Measurements from ENCODE around the gene LIFR.
"Not testable (repeated sequence)": the region's sequence is repeated elsewhere in the genome, so short reads cannot be mapped to it uniquely, and the experiment has no call there.

Gene LIFR

DNA sequence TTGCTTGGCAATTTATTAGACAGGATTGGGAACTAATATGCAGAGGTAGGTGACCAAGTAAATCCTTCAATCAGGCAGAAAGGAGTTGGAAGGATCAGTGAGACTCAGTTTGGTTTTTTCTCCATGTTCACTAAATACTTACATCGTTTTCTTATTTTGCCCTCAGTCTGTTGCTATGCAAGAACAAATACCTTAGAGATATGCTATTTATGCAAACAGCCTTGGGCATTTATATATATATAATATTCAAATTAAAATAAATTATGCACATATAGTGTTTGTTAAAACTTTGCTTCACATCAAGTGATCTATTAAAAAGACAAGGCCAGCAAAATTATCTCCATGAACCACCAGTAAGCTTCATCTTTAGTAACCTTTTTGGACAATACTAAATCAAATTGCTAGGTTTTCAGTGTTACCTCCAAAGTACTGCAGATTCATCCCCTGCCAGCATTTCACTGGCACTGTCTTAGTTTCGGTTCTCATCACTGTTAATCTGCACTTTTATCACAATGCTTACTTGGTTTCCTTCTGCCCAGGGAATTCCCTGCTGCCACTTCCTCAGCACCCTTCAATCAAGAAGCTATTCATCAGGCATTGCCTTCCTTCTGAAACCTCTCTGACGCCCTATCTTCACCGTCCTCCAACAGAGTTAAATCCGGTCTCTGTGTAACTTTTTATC, 26.0 kb upstream of the LIFR start:
- H3K4me3 ChIP-seq (ENCODE audit: low read length in 2 of 2), result no peak overlapping the region
- no peaks in the 10 kb centered on the region for H3K27me3 ChIP-seq (ENCODE audit: control insufficient read depth in 2 of 2, insufficient read depth in 2 of 2, low read length in 2 of 2)
- no peaks in the 10 kb centered on the region for H3K36me3 ChIP-seq (ENCODE audit: control insufficient read depth in 2 of 2, insufficient read depth in 2 of 2, low read length in 2 of 2)
- H3K9ac ChIP-seq (ENCODE audit: low read depth in 1 of 2, low read length in 2 of 2), result no peak overlapping the region
- H3K4me1 ChIP-seq (ENCODE audit: control insufficient read depth in 2 of 2, insufficient read depth in 2 of 2, low read length in 2 of 2), result no peaks in the 10 kb centered on the region
- no peak overlapping the region for H3K27ac ChIP-seq (ENCODE audit: low read depth in 2 of 2, low read length in 2 of 2)
- H3K9me3 ChIP-seq (ENCODE audit: control insufficient read depth in 2 of 2, low read length in 2 of 2), result no peaks in the 10 kb centered on the region

DNA sequence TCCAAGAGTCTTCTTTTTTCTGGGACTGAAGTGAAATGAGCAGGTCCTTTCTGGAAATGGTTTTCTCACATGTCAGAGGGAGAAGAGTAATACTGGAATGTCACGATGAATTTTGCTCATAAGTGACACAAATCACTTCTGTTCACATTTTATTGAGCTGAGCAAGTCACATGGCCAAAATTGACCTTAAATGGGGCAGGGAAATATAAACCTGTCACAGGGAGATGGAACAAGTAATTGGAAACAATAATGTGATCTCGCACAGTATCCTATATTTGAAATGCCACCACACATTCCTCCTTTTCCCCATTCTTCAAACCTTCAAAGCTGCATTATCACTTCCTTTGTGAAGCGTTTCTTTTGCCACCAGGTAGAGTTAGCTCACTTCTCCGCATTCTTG, 25.2 kb upstream of the LIFR start:
- no peaks in the 10 kb centered on the region for H3K27me3 ChIP-seq (ENCODE audit: control insufficient read depth in 2 of 2, insufficient read depth in 2 of 2, low read length in 2 of 2)
- H3K9ac ChIP-seq (ENCODE audit: low read depth in 1 of 2, low read length in 2 of 2), result no peak overlapping the region
- H3K27ac ChIP-seq (ENCODE audit: low read depth in 2 of 2, low read length in 2 of 2), result no peak overlapping the region
- H3K4me3 ChIP-seq (ENCODE audit: low read length in 2 of 2), result no peak overlapping the region
- H3K9me3 ChIP-seq (ENCODE audit: control insufficient read depth in 2 of 2, low read length in 2 of 2), result no peaks in the 10 kb centered on the region
- no peaks in the 10 kb centered on the region for H3K36me3 ChIP-seq (ENCODE audit: control insufficient read depth in 2 of 2, insufficient read depth in 2 of 2, low read length in 2 of 2)
- H3K4me1 ChIP-seq (ENCODE audit: control insufficient read depth in 2 of 2, insufficient read depth in 2 of 2, low read length in 2 of 2), result no peaks in the 10 kb centered on the region

DNA sequence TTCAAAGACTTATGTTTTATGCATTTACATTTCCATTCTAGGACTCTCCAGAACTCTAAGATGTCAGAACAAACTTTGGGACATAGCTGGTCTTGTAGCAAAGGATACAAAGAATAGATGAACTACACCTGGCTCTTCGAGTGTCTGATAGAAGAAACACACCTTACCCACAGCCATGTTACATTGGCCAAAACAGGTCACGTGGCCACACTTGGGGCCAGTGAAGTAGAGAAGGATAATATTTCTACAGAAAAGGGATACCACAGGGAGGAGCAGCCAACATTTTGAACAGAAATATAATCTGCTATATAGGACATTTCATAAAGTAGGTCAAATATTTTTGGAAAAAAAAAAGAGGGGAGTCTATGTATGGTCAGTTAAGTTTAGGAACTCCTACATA, 22.7 kb upstream of the LIFR start:
- no peaks in the 10 kb centered on the region for H3K9me3 ChIP-seq (ENCODE audit: control insufficient read depth in 2 of 2, low read length in 2 of 2)
- no peaks in the 10 kb centered on the region for H3K36me3 ChIP-seq (ENCODE audit: control insufficient read depth in 2 of 2, insufficient read depth in 2 of 2, low read length in 2 of 2)
- H3K27me3 ChIP-seq (ENCODE audit: control insufficient read depth in 2 of 2, insufficient read depth in 2 of 2, low read length in 2 of 2), result no peaks in the 10 kb centered on the region
- H3K4me1 ChIP-seq (ENCODE audit: control insufficient read depth in 2 of 2, insufficient read depth in 2 of 2, low read length in 2 of 2), result no peaks in the 10 kb centered on the region
- no peak overlapping the region for H3K9ac ChIP-seq (ENCODE audit: low read depth in 1 of 2, low read length in 2 of 2)
- H3K4me3 ChIP-seq (ENCODE audit: low read length in 2 of 2), result no peak overlapping the region
- H3K27ac ChIP-seq (ENCODE audit: low read depth in 2 of 2, low read length in 2 of 2), result no peak overlapping the region

DNA sequence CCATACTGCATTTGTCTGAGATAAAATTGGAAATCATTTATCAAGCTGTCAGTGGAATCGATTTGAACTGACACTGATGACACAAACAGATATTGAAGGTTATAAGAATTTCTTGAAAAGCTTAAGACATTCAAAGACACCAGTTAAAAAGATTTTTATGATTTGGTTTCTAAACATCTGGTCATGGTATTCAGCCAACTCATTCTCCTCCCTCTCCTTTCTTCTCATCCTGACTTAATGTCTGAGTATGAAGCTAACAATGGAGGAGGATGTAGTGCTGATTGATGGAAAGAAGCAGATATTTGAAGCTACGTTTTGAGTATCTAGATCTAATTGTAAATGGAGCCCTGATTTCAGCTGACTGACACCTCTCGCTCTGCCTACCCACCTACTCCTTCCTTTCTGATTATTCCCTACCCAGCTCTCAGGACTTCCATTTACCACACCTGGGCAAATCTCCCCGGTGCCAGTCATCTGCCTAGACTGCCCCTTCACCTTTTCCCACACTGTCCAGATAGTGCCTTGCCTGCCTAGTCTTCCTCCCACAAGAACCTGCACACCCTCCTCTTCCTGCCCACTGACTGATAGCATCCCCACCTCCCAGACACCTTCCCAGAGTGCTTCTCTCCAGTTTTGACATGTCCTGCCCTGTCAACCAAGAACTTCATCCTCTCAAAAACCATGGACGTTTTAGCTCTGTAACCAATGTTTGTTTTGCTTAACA, 20.7 kb upstream of the LIFR start:
- Histone ChIP-seq H3K4me1 (ENCODE audit: control insufficient read depth in 2 of 2, insufficient read depth in 2 of 2, low read length in 2 of 2) (no peaks in the 10 kb centered on the region), H3K9ac (ENCODE audit: low read depth in 1 of 2, low read length in 2 of 2) (no peak overlapping the region), H3K4me3 (ENCODE audit: low read length in 2 of 2) (no peak overlapping the region), H3K36me3 (ENCODE audit: control insufficient read depth in 2 of 2, insufficient read depth in 2 of 2, low read length in 2 of 2) (no peaks in the 10 kb centered on the region), H3K27ac (ENCODE audit: low read depth in 2 of 2, low read length in 2 of 2) (no peak overlapping the region), H3K9me3 (ENCODE audit: control insufficient read depth in 2 of 2, low read length in 2 of 2) (no peaks in the 10 kb centered on the region), H3K27me3 (ENCODE audit: control insufficient read depth in 2 of 2, insufficient read depth in 2 of 2, low read length in 2 of 2) (no peaks in the 10 kb centered on the region)

DNA sequence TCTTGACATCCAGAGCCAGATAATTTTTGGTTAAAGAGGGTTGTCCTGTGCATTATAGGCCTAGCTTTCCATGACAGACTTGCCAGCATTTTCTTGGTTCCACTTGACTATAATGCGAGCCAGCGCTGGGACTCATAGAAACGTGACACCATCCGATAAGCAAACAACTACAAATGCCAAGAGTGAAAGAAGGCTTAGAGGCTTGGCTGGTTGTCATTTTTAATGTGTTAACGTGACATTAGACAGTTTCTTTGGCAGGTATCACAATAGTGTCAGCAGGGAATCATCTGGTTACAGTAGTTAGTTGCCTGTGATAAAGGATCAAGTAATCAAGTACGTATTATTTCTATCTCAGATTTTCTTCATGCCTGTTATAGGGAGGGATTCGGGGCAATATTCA, 20.0 kb upstream of the LIFR start:
- Histone ChIP-seq H3K4me3 (ENCODE audit: low read length in 2 of 2) (no peak overlapping the region), H3K27me3 (ENCODE audit: control insufficient read depth in 2 of 2, insufficient read depth in 2 of 2, low read length in 2 of 2) (no peaks in the 10 kb centered on the region), H3K9ac (ENCODE audit: low read depth in 1 of 2, low read length in 2 of 2) (no peak overlapping the region), H3K9me3 (ENCODE audit: control insufficient read depth in 2 of 2, low read length in 2 of 2) (no peaks in the 10 kb centered on the region), H3K36me3 (ENCODE audit: control insufficient read depth in 2 of 2, insufficient read depth in 2 of 2, low read length in 2 of 2) (no peaks in the 10 kb centered on the region), H3K27ac (ENCODE audit: low read depth in 2 of 2, low read length in 2 of 2) (no peak overlapping the region), H3K4me1 (ENCODE audit: control insufficient read depth in 2 of 2, insufficient read depth in 2 of 2, low read length in 2 of 2) (no peaks in the 10 kb centered on the region)

DNA sequence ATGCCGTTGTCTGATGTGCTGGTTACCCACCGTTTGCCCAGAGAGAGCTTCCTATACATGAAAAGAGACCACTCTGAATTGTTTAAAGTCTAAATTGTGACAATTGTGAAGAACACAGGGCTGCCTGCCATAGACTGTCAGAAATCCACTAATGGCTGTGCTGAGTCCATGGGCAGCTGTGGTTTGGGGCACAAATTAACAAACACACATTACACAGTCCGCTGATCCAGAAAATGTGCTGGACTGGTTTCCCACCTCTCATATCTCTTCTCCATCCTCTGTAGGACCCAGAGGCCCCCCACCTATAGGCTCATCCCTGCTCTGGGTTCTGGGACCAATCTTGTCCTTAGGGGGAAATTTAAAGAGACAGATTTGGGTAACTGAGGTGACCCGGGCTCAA, 19.0 kb upstream of the LIFR start:
- H3K9ac ChIP-seq (ENCODE audit: low read depth in 1 of 2, low read length in 2 of 2), result no peak overlapping the region
- H3K27ac ChIP-seq (ENCODE audit: low read depth in 2 of 2, low read length in 2 of 2), result no peak overlapping the region
- H3K4me3 ChIP-seq (ENCODE audit: low read length in 2 of 2), result no peak overlapping the region
- no peaks in the 10 kb centered on the region for H3K9me3 ChIP-seq (ENCODE audit: control insufficient read depth in 2 of 2, low read length in 2 of 2)
- no peaks in the 10 kb centered on the region for H3K4me1 ChIP-seq (ENCODE audit: control insufficient read depth in 2 of 2, insufficient read depth in 2 of 2, low read length in 2 of 2)
- H3K36me3 ChIP-seq (ENCODE audit: control insufficient read depth in 2 of 2, insufficient read depth in 2 of 2, low read length in 2 of 2), result no peaks in the 10 kb centered on the region
- H3K27me3 ChIP-seq (ENCODE audit: control insufficient read depth in 2 of 2, insufficient read depth in 2 of 2, low read length in 2 of 2), result no peaks in the 10 kb centered on the region

DNA sequence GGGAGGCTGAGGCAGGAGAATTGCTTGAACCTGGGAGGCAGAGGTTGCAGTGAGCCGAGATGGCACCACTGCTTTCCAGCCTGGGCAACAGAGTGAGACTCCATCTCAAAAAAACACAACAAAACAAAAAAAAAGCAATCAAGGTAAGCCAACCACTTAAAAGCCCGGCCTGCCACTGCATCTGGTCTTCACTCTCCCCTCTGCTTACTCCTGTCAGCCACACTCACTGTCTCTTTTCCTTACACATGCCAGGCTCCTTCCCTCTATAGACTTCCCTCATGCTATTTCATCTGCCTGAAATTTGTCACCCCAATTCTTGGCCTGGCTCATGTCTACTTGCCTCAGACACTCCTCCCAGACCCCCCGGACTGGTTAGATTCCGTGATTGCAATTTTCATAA, 17.6 kb upstream of the LIFR start:
- H3K4me3 ChIP-seq (ENCODE audit: low read length in 2 of 2), result no peak overlapping the region
- no peaks in the 10 kb centered on the region for H3K4me1 ChIP-seq (ENCODE audit: control insufficient read depth in 2 of 2, insufficient read depth in 2 of 2, low read length in 2 of 2)

DNA sequence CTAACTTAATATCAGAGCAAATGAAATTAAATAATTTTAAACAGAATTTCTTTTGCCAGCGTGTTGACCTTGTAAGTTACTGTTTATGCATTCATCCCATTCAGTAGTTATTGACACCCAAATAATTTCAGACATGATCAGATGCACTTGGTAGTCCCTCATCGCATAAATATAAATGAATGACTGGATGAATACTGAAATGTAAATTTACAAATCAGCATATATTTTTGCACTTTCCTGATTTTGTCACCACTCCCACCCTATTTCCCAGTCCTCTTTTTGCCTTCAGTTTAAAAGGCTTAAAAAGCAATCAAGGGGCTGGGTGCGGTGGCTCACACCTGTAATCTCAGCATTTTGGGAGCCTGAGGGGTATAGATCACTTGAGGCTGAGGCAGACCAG, 17.1 kb upstream of the LIFR start:
- Histone ChIP-seq H3K4me1 (ENCODE audit: control insufficient read depth in 2 of 2, insufficient read depth in 2 of 2, low read length in 2 of 2) (no peaks in the 10 kb centered on the region), H3K27ac (ENCODE audit: low read depth in 2 of 2, low read length in 2 of 2) (no peak overlapping the region), H3K27me3 (ENCODE audit: control insufficient read depth in 2 of 2, insufficient read depth in 2 of 2, low read length in 2 of 2) (no peaks in the 10 kb centered on the region), H3K9me3 (ENCODE audit: control insufficient read depth in 2 of 2, low read length in 2 of 2) (no peaks in the 10 kb centered on the region), H3K9ac (ENCODE audit: low read depth in 1 of 2, low read length in 2 of 2) (no peak overlapping the region), H3K36me3 (ENCODE audit: control insufficient read depth in 2 of 2, insufficient read depth in 2 of 2, low read length in 2 of 2) (no peaks in the 10 kb centered on the region), H3K4me3 (ENCODE audit: low read length in 2 of 2) (no peak overlapping the region)

More for the DNA sequence above, 17.6 kb upstream of the LIFR start:
- no peak overlapping the region for H3K9ac ChIP-seq (ENCODE audit: low read depth in 1 of 2, low read length in 2 of 2)
- no peaks in the 10 kb centered on the region for H3K36me3 ChIP-seq (ENCODE audit: control insufficient read depth in 2 of 2, insufficient read depth in 2 of 2, low read length in 2 of 2)
- H3K9me3 ChIP-seq (ENCODE audit: control insufficient read depth in 2 of 2, low read length in 2 of 2), result no peaks in the 10 kb centered on the region
- H3K27me3 ChIP-seq (ENCODE audit: control insufficient read depth in 2 of 2, insufficient read depth in 2 of 2, low read length in 2 of 2), result no peaks in the 10 kb centered on the region
- H3K27ac ChIP-seq (ENCODE audit: low read depth in 2 of 2, low read length in 2 of 2), result no peak overlapping the region

DNA sequence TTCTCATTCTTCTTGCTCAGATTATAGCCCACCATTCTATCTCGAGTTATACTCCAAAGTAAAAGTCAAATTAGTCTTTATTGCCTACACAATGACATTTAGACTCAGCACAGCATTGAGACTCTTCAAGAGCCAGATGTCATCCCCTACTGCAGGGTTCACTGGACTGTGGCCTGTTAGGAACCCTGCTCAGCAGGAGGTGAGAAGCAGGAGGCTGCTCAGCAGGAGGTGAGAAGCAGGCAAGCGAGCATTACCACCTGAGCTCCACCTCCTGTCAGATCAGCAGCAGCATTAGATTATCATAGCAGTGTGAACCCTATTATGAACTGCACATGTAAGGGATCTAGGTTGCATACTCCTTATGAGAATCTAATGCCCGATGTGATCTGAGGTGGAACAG, 12.7 kb upstream of the LIFR start:
- no peaks in the 10 kb centered on the region for H3K36me3 ChIP-seq (ENCODE audit: control insufficient read depth in 2 of 2, insufficient read depth in 2 of 2, low read length in 2 of 2)
- H3K27me3 ChIP-seq (ENCODE audit: control insufficient read depth in 2 of 2, insufficient read depth in 2 of 2, low read length in 2 of 2), result no peaks in the 10 kb centered on the region
- H3K9ac ChIP-seq (ENCODE audit: low read depth in 1 of 2, low read length in 2 of 2), result no peak overlapping the region
- no peak overlapping the region for H3K27ac ChIP-seq (ENCODE audit: low read depth in 2 of 2, low read length in 2 of 2)
- no peak overlapping the region for H3K4me3 ChIP-seq (ENCODE audit: low read length in 2 of 2)
- no peaks in the 10 kb centered on the region for H3K4me1 ChIP-seq (ENCODE audit: control insufficient read depth in 2 of 2, insufficient read depth in 2 of 2, low read length in 2 of 2)
- H3K9me3 ChIP-seq (ENCODE audit: control insufficient read depth in 2 of 2, low read length in 2 of 2), result no peaks in the 10 kb centered on the region

DNA sequence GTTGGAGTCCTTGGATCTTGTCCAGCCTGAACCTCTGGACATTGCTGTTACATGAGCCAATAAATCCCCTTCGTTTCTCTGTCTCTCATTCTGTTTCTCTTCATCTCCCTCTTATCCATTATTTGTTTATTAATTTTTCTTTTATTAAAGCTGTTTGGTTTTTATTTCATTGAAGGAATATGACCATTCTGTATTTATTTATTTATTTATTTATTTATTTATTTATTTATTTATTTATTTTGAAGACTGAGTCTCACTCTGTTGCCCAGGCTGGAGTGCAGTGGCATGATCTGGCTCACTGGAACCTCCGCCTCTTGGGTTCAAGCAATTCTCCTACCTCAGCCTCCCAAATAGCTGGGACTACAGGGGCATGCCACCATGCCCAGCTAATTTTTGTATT, 10.9 kb upstream of the LIFR start:
- not testable (repeated sequence) for H3K9me3 ChIP-seq (ENCODE audit: control insufficient read depth in 2 of 2, low read length in 2 of 2); H3K9ac ChIP-seq (ENCODE audit: low read depth in 1 of 2, low read length in 2 of 2); H3K36me3 ChIP-seq (ENCODE audit: control insufficient read depth in 2 of 2, insufficient read depth in 2 of 2, low read length in 2 of 2); H3K4me1 ChIP-seq (ENCODE audit: control insufficient read depth in 2 of 2, insufficient read depth in 2 of 2, low read length in 2 of 2); H3K4me3 ChIP-seq (ENCODE audit: low read length in 2 of 2); H3K27me3 ChIP-seq (ENCODE audit: control insufficient read depth in 2 of 2, insufficient read depth in 2 of 2, low read length in 2 of 2); H3K27ac ChIP-seq (ENCODE audit: low read depth in 2 of 2, low read length in 2 of 2)

Measured in mucosa of rectum (tissue), 2 donors.